HG03280 (cell line): Measurements from ENCODE around the gene LRRC10.
A peak's percentile ranks its signal among the peaks of the same experiment; 100 is the strongest.
"Not testable (repeated sequence)": the region's sequence is repeated elsewhere in the genome, so short reads cannot be mapped to it uniquely, and the experiment has no call there.

Source experiments
- ATAC-seq: cut with Tn5 transposase; IDR thresholded peaks from one replicate; pipeline ENCODE4 v1.9.1; 2021; ENCODE audit warnings: mild to moderate bottlenecking, moderate library complexity; ENCODE audit not compliant: unreplicated experiment

The LRRC10 gene

GRCh38 chr12:69620077-69620476 lies 9.4 kb upstream of the LRRC10 start:
- no peak for ATAC-seq

GRCh38 chr12:69619050-69619449 lies 8.3 kb upstream of the LRRC10 start:
- ATAC-seq = no peak

GRCh38 chr12:69616025-69616424 lies 5.3 kb upstream of the LRRC10 start:
- no peak for ATAC-seq

- no peak for ATAC-seq
Observed at GRCh38 chr12:69613351-69613750, 2.6 kb upstream of the LRRC10 start.

GRCh38 chr12:69610126-69610525 lies 581 bp downstream of the LRRC10 start:
- ATAC-seq = no peak

- no peak for ATAC-seq
Observed at GRCh38 chr12:69608114-69608513, 2.6 kb downstream of the LRRC10 start.

GRCh38 chr12:69604275-69604674 lies 6.4 kb downstream of the LRRC10 start:
- not testable (repeated sequence) for ATAC-seq

- not testable (repeated sequence) for ATAC-seq
Observed at GRCh38 chr12:69603556-69603955, 7.2 kb downstream of the LRRC10 start.

GRCh38 chr12:69602954-69603353 lies 7.8 kb downstream of the LRRC10 start:
- no peak for ATAC-seq

GRCh38 chr12:69601962-69602685 lies 8.6 kb downstream of the LRRC10 start:
- ATAC-seq = no peak

- ATAC-seq = no peak
Observed at GRCh38 chr12:69600804-69601203, 9.9 kb downstream of the LRRC10 start.

GRCh38 chr12:69598174-69598753 lies 12.4 kb downstream of the LRRC10 start:
- no peak for ATAC-seq

- ATAC-seq = no peak
Observed at GRCh38 chr12:69595689-69596088, 15.0 kb downstream of the LRRC10 start.

GRCh38 chr12:69589082-69589481 lies 21.6 kb downstream of the LRRC10 start:
- no peak for ATAC-seq

- ATAC-seq = no peak
Observed at GRCh38 chr12:69588527-69588926, 22.2 kb downstream of the LRRC10 start.

- ATAC-seq = peak; percentile 95
Observed at GRCh38 chr12:69585189-69586062, 25.3 kb downstream of the LRRC10 start, which contains the start of gene CCT2. TSS of gene CCT2 (plus strand) at chr12:69585459. CDS start at chr12:69585522, 63 bp downstream.

GRCh38 chr12:69583203-69583602 lies 27.5 kb downstream of the LRRC10 start:
- no peak for ATAC-seq

GRCh38 chr12:69580074-69580473 lies 30.6 kb downstream of the LRRC10 start:
- ATAC-seq = no peak

GRCh38 chr12:69579029-69579428 lies 31.7 kb downstream of the LRRC10 start:
- no peak for ATAC-seq

GRCh38 chr12:69578283-69578682 lies 32.4 kb downstream of the LRRC10 start:
- no peak for ATAC-seq

GRCh38 chr12:69575346-69575745 lies 35.4 kb downstream of the LRRC10 start:
- no peak for ATAC-seq
